Testis (tissue), 2 donors: ENCODE measurements around the gene SPINT1.
A peak's percentile ranks its signal among the peaks of the same experiment; 100 is the strongest.

Experiments used
- CTCF ChIP-seq, 3 experiments: fragments of 450-650 bp in 2 of 3; fragments of 200-600 bp in 1 of 3; sonication (generic) in 1 of 3; IDR thresholded peaks; one replicate each; pipeline ENCODE4 v1.5.1; 2016 to 2019; ENCODE audit warnings: antibody characterized with exemption in 3 of 3, mild to moderate bottlenecking in 2 of 3, moderate library complexity in 1 of 3
- POLR2A ChIP-seq: fragments of 450-650 bp; IDR thresholded peaks from one replicate; pipeline ENCODE4 v1.6.1; 2017; ENCODE audit warnings: antibody characterized with exemption, mild to moderate bottlenecking, moderate library complexity

- TF ChIP-seq POLR2A: no peak
- TF ChIP-seq CTCF (IDR thresholded peaks at IDR 0.05): peak; percentile 15 to 68 (median 24)
Observed at GRCh38 chr15:40859206-40859851, 15.5 kb downstream of the SPINT1 start.
